GM12878 (cell line): ENCODE measurements around the gene PAM16. TPM values are rescaled to one million over a fixed set of nuclear protein-coding genes. Genes with fewer than 3 reads are reported as not detected.
A peak's percentile ranks its signal among the peaks of the same experiment; 100 is the strongest.

Experiments used
- BRCA1 ChIP-seq: IDR thresholded peaks from 2 replicates; pipeline ENCODE4 v1.6.1; 2011; ENCODE audit warnings: low read depth, low read length, improper control_type of control experiment
- DPF2 ChIP-seq: fragments of 450-650 bp; IDR thresholded peaks from 2 replicates; pipeline ENCODE4 v1.6.1; 2017; ENCODE audit warnings: mild to moderate bottlenecking
- E2F4 ChIP-seq: IDR thresholded peaks from 2 replicates; pipeline ENCODE4 v1.6.1; 2012; ENCODE audit warnings: low read depth, low read length, improper control_type of control experiment
- E2F8 ChIP-seq: fragments of 450-650 bp; IDR thresholded peaks from 2 replicates; pipeline ENCODE4 v1.6.1; 2018; ENCODE audit warnings: mild to moderate bottlenecking, low read depth, moderate library complexity; ENCODE audit not compliant: partially characterized antibody
- ESRRA ChIP-seq: IDR thresholded peaks from 2 replicates; pipeline ENCODE4 v1.6.1; 2012; ENCODE audit warnings: mild to moderate bottlenecking, low read length, improper control_type of control experiment
- FOXK2 ChIP-seq: fragments of 450-650 bp; IDR thresholded peaks from 2 replicates; pipeline ENCODE4 v1.6.1; 2017; ENCODE audit warnings: mild to moderate bottlenecking, moderate library complexity
- GATAD2B ChIP-seq: fragments of 450-650 bp; conservative IDR thresholded peaks from 2 replicates; pipeline ENCODE4 v1.6.1; 2017; ENCODE audit warnings: low read depth, mild to moderate bottlenecking, moderate library complexity
- IRF3 ChIP-seq: fragments of 450-650 bp; IDR thresholded peaks from 2 replicates; pipeline ENCODE4 v1.6.1; 2014; ENCODE audit warnings: mild to moderate bottlenecking
- LARP7 ChIP-seq: fragments of 450-650 bp; IDR thresholded peaks from 2 replicates; pipeline ENCODE4 v1.6.1; 2017; ENCODE audit warnings: mild to moderate bottlenecking
- MTA2 ChIP-seq: fragments of 450-650 bp; IDR thresholded peaks from 2 replicates; pipeline ENCODE4 v1.6.1; 2016; ENCODE audit warnings: low read depth, mild to moderate bottlenecking, moderate library complexity
- NRF1 ChIP-seq: conservative IDR thresholded peaks from 2 replicates; pipeline ENCODE4 v1.6.1; 2011; ENCODE audit warnings: mild to moderate bottlenecking, low read depth, low read length, improper control_type of control experiment
- PML ChIP-seq: IDR thresholded peaks from 2 replicates; pipeline ENCODE4 v1.6.1; 2012; ENCODE audit warnings: low read length, inconsistent platforms
- RAD51 ChIP-seq: fragments of 450-650 bp; IDR thresholded peaks from 2 replicates; pipeline ENCODE4 v1.6.1; 2016; ENCODE audit warnings: moderate library complexity, mild to moderate bottlenecking, inconsistent platforms
- USF2 ChIP-seq: IDR thresholded peaks from 2 replicates; pipeline ENCODE4 v1.6.1; 2011; ENCODE audit warnings: low read depth, low read length, improper control_type of control experiment, borderline replicate concordance
- ZBTB40 ChIP-seq: fragments of 450-650 bp; IDR thresholded peaks from 2 replicates; pipeline ENCODE4 v1.6.1; 2016; ENCODE audit warnings: mild to moderate bottlenecking, moderate library complexity, borderline replicate concordance
- ZNF274 ChIP-seq: IDR thresholded peaks from one replicate; pipeline ENCODE4 v1.8.0; 2011; ENCODE audit not compliant: insufficient read length, insufficient read depth
- ZSCAN29 ChIP-seq: fragments of 450-650 bp; IDR thresholded peaks from 2 replicates; pipeline ENCODE4 v1.6.1; 2017; ENCODE audit warnings: mild to moderate bottlenecking, moderate library complexity
- polyA plus RNA-seq, 11 experiments: library from polyadenylated mRNA; depleted of rRNA in 4 of 11; unstranded in 6 of 11; stranded (reverse) in 5 of 11; fragments of >200 nt; fragmentation: Nextera tagmentation in 4 of 11; fragmentation: Illumina TruSeq in 1 of 11; extraction: Ambion mirVana in 4 of 11; extraction: Trizol in 1 of 11; gene quantifications; 1 replicate in 1 of 11; 2 replicates in 10 of 11; pipeline versions ENCODE4 v1.2.1 to v1.2.3, GENCODE V29; 2011 to 2016; ENCODE audit warnings: inconsistent platforms in 2 of 11, missing spikeins in 2 of 11, low read depth in 1 of 11
- total RNA-seq, 4 experiments: library from RNA; depleted of rRNA in 3 of 4; stranded (reverse); fragments of >200 nt in 3 of 4; fragmentation: Illumina TruSeq in 1 of 4; extraction: Trizol in 1 of 4; gene quantifications; 2 replicates each; pipeline versions ENCODE4 v1.2.1 to v1.2.3, GENCODE V29; 2013 to 2021
- TF ChIP-seq, protein P1 (sequence below): fragments of 450-650 bp; IDR thresholded peaks from 2 replicates; pipeline ENCODE4 v1.6.1; 2016; ENCODE audit warnings: mild to moderate bottlenecking

Gene PAM16
- total and polyA plus RNA-seq, 10 of the 15 experiments (the other 5 are each of a cell fraction or from before 2014, with no cell fraction given) = 18.5 to 94.3 (median 51.5) TPM

DNA sequence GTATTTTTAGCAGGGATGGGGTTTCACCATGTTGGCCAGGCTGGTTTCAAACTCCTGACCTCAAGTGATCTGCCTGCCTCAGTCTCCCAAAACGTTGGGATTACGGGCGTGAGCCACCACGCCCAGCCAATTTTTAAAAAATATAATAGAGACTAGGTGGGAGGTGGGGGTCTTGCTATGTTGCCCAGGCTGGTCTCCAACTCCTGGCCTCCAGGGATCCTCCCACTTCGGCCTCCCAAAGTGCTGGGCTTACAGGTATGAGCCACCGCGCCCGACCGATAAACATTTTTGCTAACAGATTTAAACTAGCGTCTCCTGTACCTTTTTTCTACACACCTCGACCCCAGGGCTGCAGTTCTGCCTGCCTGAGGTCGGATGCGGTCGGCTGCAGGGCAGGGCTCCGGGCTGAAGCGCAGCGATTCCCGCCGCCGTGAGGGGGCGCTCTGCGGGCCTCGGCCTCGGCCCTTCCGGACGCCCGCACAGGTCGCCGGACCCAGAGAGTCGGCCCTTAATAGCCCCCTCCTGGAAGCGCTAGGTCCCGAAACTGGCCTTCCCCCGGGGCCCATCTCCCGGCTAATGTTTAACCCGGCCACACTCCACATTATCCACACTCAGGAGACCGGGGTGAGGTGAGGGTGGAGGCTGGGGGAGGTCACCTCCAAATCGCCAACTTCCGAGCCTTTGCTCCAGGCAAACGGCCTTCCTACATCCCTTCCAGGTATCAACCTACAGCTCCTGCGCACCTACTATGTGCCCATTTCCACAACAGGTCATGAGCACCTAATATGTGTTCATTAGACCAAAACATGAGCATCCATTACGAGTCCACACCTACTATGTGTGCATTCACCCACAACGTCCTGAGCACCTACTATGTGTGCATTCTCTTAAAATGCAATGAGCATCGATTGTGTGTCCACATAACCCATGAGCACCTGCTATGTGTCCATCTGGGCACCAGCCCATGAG lies 37.3 kb downstream of the PAM16 start (continued):
- no peak for TF ChIP-seq ZSCAN29
- peak; percentile 54; the same call in 1 of the 2 replicates for TF ChIP-seq GATAD2B
- peak; percentile 29; the same call in 1 of the 2 replicates for TF ChIP-seq MTA2
- TF ChIP-seq, protein P1, sequence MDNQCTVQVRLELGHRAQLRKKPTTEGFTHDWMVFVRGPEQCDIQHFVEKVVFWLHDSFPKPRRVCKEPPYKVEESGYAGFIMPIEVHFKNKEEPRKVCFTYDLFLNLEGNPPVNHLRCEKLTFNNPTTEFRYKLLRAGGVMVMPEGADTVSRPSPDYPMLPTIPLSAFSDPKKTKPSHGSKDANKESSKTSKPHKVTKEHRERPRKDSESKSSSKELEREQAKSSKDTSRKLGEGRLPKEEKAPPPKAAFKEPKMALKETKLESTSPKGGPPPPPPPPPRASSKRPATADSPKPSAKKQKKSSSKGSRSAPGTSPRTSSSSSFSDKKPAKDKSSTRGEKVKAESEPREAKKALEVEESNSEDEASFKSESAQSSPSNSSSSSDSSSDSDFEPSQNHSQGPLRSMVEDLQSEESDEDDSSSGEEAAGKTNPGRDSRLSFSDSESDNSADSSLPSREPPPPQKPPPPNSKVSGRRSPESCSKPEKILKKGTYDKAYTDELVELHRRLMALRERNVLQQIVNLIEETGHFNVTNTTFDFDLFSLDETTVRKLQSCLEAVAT = no peak
- no peak for TF ChIP-seq E2F8
- TF ChIP-seq IRF3 = no peak
- TF ChIP-seq E2F4 = no peak
- TF ChIP-seq BRCA1 = no peak
- TF ChIP-seq PML = no peak
- TF ChIP-seq ZNF274 = no peak
- peak; percentile 83 for TF ChIP-seq LARP7
- no peak for TF ChIP-seq RAD51
- TF ChIP-seq NRF1 = no peak
- TF ChIP-seq USF2 = no peak
- TF ChIP-seq FOXK2 = no peak
- peak; percentile 100 for TF ChIP-seq DPF2
- no peak for TF ChIP-seq ZBTB40
- TF ChIP-seq ESRRA = no peak
